Parathyroid adenoma (tissue), 2 donors: Measurements from ENCODE around the gene RASD1.

Experiments
- H2AFZ ChIP-seq: fragments of 300-600 bp; sonication (generic); one replicate; pipeline ENCODE4 v1.7.0; 2017; ENCODE audit warnings: antibody characterized with exemption, mild to moderate bottlenecking
- H3K27ac ChIP-seq: fragments of 300-600 bp; sonication (generic); one replicate; pipeline ENCODE4 v1.7.0; 2017
- H3K27me3 ChIP-seq: fragments of 300-600 bp; sonication (generic); one replicate; pipeline ENCODE4 v1.7.0; 2017; ENCODE audit warnings: low read length; ENCODE audit not compliant: control insufficient read depth, insufficient read depth
- H3K36me3 ChIP-seq: fragments of 300-600 bp; sonication (generic); one replicate; pipeline ENCODE4 v1.7.0; 2017; ENCODE audit warnings: low read length; ENCODE audit not compliant: control insufficient read depth, insufficient read depth
- H3K4me1 ChIP-seq: fragments of 300-600 bp; sonication (generic); one replicate; pipeline ENCODE4 v1.7.0; 2017; ENCODE audit warnings: control low read depth
- H3K4me2 ChIP-seq: fragments of 300-600 bp; sonication (generic); one replicate; pipeline ENCODE4 v1.7.0; 2017; ENCODE audit warnings: low read length
- H3K4me3 ChIP-seq: fragments of 300-600 bp; sonication (generic); one replicate; pipeline ENCODE4 v1.7.0; 2017; ENCODE audit warnings: low read depth, low read length
- H3K79me2 ChIP-seq: fragments of 300-600 bp; sonication (generic); one replicate; pipeline ENCODE4 v1.7.0; 2017; ENCODE audit warnings: control low read depth
- H3K9ac ChIP-seq: fragments of 300-600 bp; sonication (generic); one replicate; pipeline ENCODE4 v1.7.0; 2017; ENCODE audit warnings: mild to moderate bottlenecking
- H3K9me3 ChIP-seq: fragments of 300-600 bp; sonication (generic); one replicate; pipeline ENCODE4 v1.7.0; 2017; ENCODE audit warnings: low read length; ENCODE audit not compliant: control insufficient read depth
- TF ChIP-seq, protein P1 (sequence below): fragments of 300-600 bp; sonication (generic); IDR thresholded peaks from one replicate; pipeline ENCODE4 v1.7.0; 2017; ENCODE audit warnings: antibody characterized with exemption, mild to moderate bottlenecking
- donor health status: primary hyperparathyroidism.

The RASD1 gene

DNA sequence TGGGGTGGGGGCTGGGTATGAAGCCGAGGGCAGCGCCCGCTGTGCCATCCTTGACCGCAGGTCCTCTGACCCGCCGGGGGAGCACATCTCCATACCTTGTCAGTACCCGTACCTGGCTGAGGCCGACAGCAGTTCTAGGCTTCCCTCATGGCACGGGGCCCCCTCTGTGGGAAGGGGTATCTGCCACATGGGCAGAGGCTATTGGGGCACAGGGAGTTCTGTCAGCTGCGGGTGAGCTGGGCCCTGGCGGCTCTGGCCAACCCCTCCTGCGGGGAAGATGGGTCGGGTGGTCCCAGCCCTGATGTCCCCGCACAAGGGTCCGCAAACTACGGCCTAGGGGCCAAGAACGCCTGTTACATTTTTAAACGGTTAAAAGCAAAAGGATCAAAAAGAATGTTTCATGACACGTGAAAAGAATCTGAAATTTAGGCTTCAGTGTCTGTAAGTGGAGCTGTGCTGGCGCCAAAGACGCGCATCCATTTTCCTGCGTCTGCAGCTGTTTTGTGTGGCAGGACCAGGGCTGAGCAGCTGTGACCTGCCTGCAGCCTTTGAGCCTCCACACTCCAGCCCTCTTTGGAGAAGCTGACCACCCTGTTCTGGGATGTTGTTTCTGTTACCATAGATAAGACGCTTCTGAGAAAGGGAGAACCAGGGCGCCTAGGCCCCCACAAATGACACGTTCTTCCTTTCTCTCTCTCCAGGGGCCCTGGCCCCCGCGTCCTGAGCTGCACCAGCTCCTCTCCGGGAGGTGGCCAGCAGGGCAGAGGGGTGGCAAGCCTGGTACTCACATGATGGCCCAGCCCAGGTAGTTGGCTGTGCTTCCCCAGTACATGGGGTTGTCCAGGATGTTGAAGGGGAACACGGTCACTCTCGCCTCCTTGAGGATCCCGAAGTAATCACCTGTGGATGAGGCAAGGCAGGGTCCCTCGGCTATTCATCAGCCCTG, 12.7 kb upstream of the RASD1 start:
- H2AFZ ChIP-seq, result no peak overlapping the region
- TF ChIP-seq, protein P1, sequence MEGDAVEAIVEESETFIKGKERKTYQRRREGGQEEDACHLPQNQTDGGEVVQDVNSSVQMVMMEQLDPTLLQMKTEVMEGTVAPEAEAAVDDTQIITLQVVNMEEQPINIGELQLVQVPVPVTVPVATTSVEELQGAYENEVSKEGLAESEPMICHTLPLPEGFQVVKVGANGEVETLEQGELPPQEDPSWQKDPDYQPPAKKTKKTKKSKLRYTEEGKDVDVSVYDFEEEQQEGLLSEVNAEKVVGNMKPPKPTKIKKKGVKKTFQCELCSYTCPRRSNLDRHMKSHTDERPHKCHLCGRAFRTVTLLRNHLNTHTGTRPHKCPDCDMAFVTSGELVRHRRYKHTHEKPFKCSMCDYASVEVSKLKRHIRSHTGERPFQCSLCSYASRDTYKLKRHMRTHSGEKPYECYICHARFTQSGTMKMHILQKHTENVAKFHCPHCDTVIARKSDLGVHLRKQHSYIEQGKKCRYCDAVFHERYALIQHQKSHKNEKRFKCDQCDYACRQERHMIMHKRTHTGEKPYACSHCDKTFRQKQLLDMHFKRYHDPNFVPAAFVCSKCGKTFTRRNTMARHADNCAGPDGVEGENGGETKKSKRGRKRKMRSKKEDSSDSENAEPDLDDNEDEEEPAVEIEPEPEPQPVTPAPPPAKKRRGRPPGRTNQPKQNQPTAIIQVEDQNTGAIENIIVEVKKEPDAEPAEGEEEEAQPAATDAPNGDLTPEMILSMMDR, result no peak
- H3K4me2 ChIP-seq, result no peak overlapping the region
- no peaks in the 10 kb centered on the region for H3K36me3 ChIP-seq
- no peak overlapping the region for H3K9ac ChIP-seq
- H3K79me2 ChIP-seq, result no peaks in the 10 kb centered on the region
- H3K27ac ChIP-seq, result no peak overlapping the region
- H3K4me3 ChIP-seq, result no peak overlapping the region
- no peaks in the 10 kb centered on the region for H3K27me3 ChIP-seq
- H3K4me1 ChIP-seq, result no peaks in the 10 kb centered on the region
- H3K9me3 ChIP-seq, result no peaks in the 10 kb centered on the region

DNA sequence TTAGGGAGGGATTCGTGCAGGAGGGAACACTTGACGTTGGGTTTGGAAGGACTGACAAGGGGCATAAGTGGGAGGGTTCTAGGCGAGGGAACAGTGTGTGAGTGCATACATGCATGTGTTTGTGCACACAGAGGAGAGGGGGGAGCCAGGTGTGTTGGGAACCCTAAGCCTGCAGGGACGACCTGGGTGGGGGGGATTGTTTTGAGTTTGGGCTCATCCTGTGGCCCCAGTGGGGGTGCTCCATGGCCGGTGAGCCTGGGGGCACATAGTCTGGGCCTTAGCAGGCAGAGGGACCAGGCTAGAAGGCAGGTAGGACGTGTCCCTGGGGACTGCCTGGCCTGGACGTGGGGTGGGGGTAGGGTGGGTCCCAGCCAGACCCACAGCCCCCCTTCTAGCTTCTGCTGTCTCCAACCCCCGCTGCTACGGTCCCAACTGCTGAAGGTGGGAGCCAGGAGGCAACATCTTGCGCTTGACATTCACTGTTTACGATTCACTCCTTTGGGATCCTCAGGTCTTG, 11.9 kb upstream of the RASD1 start:
- Histone ChIP-seq H2AFZ (no peak overlapping the region), H3K79me2 (no peaks in the 10 kb centered on the region), H3K9me3 (no peaks in the 10 kb centered on the region), H3K9ac (no peak overlapping the region), H3K36me3 (no peaks in the 10 kb centered on the region), H3K4me1 (no peaks in the 10 kb centered on the region), H3K27me3 (no peaks in the 10 kb centered on the region), H3K4me2 (no peak overlapping the region), H3K4me3 (no peak overlapping the region), H3K27ac (no peak overlapping the region)
- TF ChIP-seq, protein P1, result no peak

DNA sequence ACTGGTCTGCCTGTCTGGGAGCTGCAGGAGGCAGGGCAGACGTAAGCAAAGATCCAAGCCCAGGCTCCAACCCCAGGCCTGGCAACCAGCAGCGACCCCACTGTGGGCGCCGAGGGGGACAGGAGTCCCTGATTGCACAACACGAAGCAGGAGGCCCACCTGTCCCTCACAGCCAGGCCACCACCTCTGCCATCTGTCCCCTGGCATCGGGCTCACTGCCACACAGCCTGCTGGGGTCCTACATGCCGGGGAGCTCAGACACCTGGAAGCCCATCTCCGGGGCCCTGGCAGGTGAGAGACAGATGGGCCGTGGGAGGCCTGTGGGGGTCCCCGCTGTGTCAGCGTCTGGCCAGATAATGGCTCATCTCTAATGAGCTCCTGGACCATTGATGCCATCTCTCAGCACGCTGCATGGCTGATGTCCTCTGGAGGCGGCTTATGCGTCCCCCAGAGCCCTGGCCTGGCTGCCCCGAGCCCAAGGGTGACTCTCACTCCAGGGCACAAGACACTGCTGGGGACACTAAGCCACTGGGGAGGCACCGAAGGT, 11.3 kb upstream of the RASD1 start:
- no peak overlapping the region for H3K9ac ChIP-seq
- no peak overlapping the region for H3K27ac ChIP-seq
- no peaks in the 10 kb centered on the region for H3K4me1 ChIP-seq

DNA sequence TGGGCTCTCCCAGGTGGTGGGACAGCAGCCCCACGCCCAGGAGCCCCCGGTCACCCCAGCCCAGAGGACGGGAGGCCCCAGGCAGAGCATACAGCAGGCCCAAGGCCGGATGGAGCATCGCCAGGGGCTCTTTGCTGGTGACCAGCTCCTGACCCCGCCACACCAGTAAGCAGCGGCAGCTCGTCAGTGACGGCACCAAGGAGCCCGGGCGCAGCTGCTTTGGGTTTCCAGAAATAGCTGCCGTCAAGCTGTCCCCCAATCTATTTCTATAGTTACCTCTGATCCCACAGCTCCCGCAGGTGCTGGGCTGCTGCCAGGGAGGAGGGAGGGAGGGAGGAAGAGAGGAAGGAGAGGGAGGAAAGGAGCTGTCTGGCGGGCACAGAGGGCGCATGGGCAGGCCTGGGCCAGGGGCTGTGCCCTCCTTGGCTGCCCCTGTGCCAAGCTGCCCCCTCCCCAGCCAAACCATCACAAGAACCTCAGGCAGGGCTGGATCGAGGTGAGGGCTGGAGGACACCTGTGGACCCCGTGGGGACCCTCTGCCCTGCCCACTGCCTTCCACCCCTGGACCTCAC, 10.8 kb upstream of the RASD1 start:
- H3K36me3 ChIP-seq, result no peaks in the 10 kb centered on the region
- H2AFZ ChIP-seq, result no peak overlapping the region
- no peaks in the 10 kb centered on the region for H3K4me1 ChIP-seq
- no peak overlapping the region for H3K4me3 ChIP-seq
- H3K27me3 ChIP-seq, result no peaks in the 10 kb centered on the region
- TF ChIP-seq, protein P1, result no peak
- no peak overlapping the region for H3K27ac ChIP-seq
- no peak overlapping the region for H3K9ac ChIP-seq
- H3K9me3 ChIP-seq, result no peaks in the 10 kb centered on the region
- no peak overlapping the region for H3K4me2 ChIP-seq
- no peaks in the 10 kb centered on the region for H3K79me2 ChIP-seq

More for the DNA sequence above, 11.3 kb upstream of the RASD1 start:
- TF ChIP-seq, protein P1, result no peak
- Histone ChIP-seq H3K27me3 (no peaks in the 10 kb centered on the region), H3K4me2 (no peak overlapping the region), H2AFZ (no peak overlapping the region), H3K9me3 (no peaks in the 10 kb centered on the region), H3K36me3 (no peaks in the 10 kb centered on the region), H3K4me3 (no peak overlapping the region), H3K79me2 (no peaks in the 10 kb centered on the region)
